Calu3 (cell line): ENCODE measurements around the gene LIPT2. TPM values are rescaled to one million over a fixed set of nuclear protein-coding genes. Genes with fewer than 3 reads are reported as not detected.

ENCODE experiments used
- BruUV-seq: library from RNA; stranded (reverse); fragments of 400-500 nt; replicated peaks from 2 replicates; lab custom pipeline; 2021; lab: Mats Ljungman, UMichigan
- CTCF ChIA-PET: fragments of 300-600 bp; sonication (Branson Sonifier 250); formaldehyde crosslinking; loops from one replicate; lab custom pipeline; 2022; ENCODE audit warnings: antibody characterized with exemption; lab: Charles Lee
- DNase-seq: peaks from one replicate; pipeline ENCODE4 v3.0.0; 2022
- H3K27ac Mint-ChIP-seq: one replicate; pipeline ENCODE4 v1.8.0; 2022; ENCODE audit warnings: mixed read lengths; ENCODE audit not compliant: unreplicated experiment
- H3K27me3 Mint-ChIP-seq: one replicate; pipeline ENCODE4 v1.8.0; 2022; ENCODE audit warnings: mixed read lengths; ENCODE audit not compliant: unreplicated experiment
- H3K36me3 Mint-ChIP-seq: one replicate; pipeline ENCODE4 v1.8.0; 2022; ENCODE audit warnings: mild to moderate bottlenecking, moderate library complexity, mixed read lengths; ENCODE audit not compliant: insufficient read depth, unreplicated experiment
- H3K4me1 Mint-ChIP-seq: one replicate; pipeline ENCODE4 v1.8.0; 2022; ENCODE audit warnings: mild to moderate bottlenecking, low read depth, mixed read lengths; ENCODE audit not compliant: unreplicated experiment
- H3K4me3 Mint-ChIP-seq: one replicate; pipeline ENCODE4 v1.8.0; 2022; ENCODE audit warnings: mild to moderate bottlenecking, low read depth, moderate library complexity, mixed read lengths; ENCODE audit not compliant: unreplicated experiment
- H3K9me3 Mint-ChIP-seq: one replicate; pipeline ENCODE4 v1.8.0; 2022; ENCODE audit warnings: low read depth, mixed read lengths; ENCODE audit not compliant: unreplicated experiment
- intact Hi-C: fragments of 100-400 bp; cut with micrococcal nuclease; formaldehyde crosslinking; loops from one replicate; pipeline ENCODE4 v1.10.0; 2022; ENCODE audit not compliant: unreplicated experiment
- total RNA-seq: library from RNA; stranded (reverse); gene quantifications from 2 replicates; pipeline ENCODE4 v1.2.3, GENCODE V29; 2022
- TF ChIP-seq, protein P1 (sequence below): fragments of 200-600 bp; IDR thresholded peaks from one replicate; pipeline ENCODE4 v1.8.0; 2022; ENCODE audit warnings: antibody characterized with exemption; ENCODE audit not compliant: unreplicated experiment

LIPT2 gene
- total RNA-seq, 1 experiment from 2014 or later: 10.9 TPM

DNA sequence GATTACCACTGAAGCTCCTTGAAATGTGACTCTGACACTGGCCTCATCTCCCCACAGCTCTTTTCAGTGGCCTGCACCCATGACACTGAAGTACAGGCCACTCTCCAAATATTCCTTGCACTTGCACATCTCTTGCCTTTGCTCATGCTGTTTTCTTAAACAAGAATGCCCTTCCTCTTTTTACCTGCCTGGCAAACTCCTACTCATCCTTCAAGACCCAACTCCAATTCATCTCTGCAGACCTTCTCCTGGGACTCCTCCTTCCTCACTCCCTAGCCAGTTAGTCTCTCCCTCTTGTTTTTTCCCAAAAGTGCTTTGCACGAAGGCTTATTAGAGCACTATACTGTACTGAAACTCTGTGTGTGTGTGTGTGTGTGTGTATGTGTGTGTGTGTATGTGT is 28.8 kb downstream of the LIPT2 start:
- intact Hi-C loops: no loop called here
- H3K4me3 Mint-ChIP-seq: no peak overlapping the region
- H3K27ac Mint-ChIP-seq: no peak overlapping the region
- TF ChIP-seq, protein P1, sequence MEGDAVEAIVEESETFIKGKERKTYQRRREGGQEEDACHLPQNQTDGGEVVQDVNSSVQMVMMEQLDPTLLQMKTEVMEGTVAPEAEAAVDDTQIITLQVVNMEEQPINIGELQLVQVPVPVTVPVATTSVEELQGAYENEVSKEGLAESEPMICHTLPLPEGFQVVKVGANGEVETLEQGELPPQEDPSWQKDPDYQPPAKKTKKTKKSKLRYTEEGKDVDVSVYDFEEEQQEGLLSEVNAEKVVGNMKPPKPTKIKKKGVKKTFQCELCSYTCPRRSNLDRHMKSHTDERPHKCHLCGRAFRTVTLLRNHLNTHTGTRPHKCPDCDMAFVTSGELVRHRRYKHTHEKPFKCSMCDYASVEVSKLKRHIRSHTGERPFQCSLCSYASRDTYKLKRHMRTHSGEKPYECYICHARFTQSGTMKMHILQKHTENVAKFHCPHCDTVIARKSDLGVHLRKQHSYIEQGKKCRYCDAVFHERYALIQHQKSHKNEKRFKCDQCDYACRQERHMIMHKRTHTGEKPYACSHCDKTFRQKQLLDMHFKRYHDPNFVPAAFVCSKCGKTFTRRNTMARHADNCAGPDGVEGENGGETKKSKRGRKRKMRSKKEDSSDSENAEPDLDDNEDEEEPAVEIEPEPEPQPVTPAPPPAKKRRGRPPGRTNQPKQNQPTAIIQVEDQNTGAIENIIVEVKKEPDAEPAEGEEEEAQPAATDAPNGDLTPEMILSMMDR: no peak
- no peak for DNase-seq
- no peaks in the 10 kb centered on the region for H3K36me3 Mint-ChIP-seq
- CTCF ChIA-PET: interaction anchor here (0.9 kb wide), 1 partner anchor 22 kb away, joined by 3 read pairs; no protein-coding TSS in a partner anchor
- H3K4me1 Mint-ChIP-seq: peaks cover 22% of the 10 kb centered on the region
- BruUV-seq: no TSS peak
- no peaks in the 10 kb centered on the region for H3K9me3 Mint-ChIP-seq
- H3K27me3 Mint-ChIP-seq: peaks cover 15% of the 10 kb centered on the region

DNA sequence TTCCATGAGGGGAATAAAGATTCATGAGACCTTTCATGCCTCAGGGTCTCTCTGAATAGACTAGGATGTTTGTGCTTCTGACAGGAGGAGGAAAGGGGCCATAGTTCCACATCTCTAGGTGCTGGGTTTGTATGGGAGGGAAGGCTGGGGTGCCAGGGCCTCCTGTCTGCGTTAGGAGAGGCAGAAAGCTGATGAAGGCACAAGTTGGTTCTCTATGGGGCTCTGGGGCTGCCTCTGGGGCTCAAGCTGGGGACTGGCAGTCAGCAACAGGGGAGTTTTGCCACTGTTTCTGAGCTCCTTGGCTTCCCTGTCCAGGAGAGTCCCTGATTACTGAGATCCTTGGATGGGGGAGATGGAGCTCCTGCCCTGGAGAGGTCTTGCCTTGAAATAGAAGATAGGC is 30.3 kb downstream of the LIPT2 start:
- Mint-ChIP-seq H3K4me3 (no peak overlapping the region), H3K4me1 (peaks cover 22% of the 10 kb centered on the region), H3K27me3 (peaks cover 15% of the 10 kb centered on the region), H3K36me3 (no peaks in the 10 kb centered on the region), H3K9me3 (no peaks in the 10 kb centered on the region), H3K27ac (no peak overlapping the region)
- CTCF ChIA-PET: interaction anchor here (1.0 to 1.3 kb wide), 2 partner anchors 17 to 107 kb away, joined by 3 to 4 read pairs; no protein-coding TSS in a partner anchor
- intact Hi-C loops: no loop called here
- TF ChIP-seq, protein P1: no peak
- DNase-seq: no peak
- no TSS peak for BruUV-seq

DNA sequence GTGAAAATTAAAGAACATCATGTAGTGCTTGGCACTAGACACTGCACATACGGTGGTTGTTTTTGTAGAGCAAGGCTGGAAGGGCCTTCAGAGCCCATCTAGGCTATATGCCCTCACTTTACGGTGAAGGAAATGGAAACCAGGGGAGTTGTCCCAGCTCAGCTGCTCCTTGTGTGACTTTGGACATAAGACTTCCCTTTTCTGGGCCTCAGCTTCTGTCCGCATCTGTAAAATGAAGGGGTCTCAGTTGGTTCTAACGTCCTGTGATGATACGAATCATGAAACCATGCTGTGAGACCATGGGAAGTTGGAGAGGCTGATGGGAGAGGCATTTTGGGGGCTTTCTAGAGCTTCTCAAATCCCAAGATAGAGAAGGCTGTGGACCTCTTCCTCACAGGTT is 30.9 kb downstream of the LIPT2 start:
- H3K36me3 Mint-ChIP-seq: no peaks in the 10 kb centered on the region
- CTCF ChIA-PET: interaction anchor here (1.0 to 1.3 kb wide), 2 partner anchors 17 to 108 kb away, joined by 3 to 4 read pairs; no protein-coding TSS in a partner anchor
- H3K9me3 Mint-ChIP-seq: no peaks in the 10 kb centered on the region
- H3K4me3 Mint-ChIP-seq: no peak overlapping the region
- DNase-seq: no peak
- no TSS peak for BruUV-seq
- intact Hi-C loops: no loop called here
- no peak overlapping the region for H3K27ac Mint-ChIP-seq
- TF ChIP-seq, protein P1: no peak
- peaks cover 22% of the 10 kb centered on the region for H3K4me1 Mint-ChIP-seq
- H3K27me3 Mint-ChIP-seq: peaks cover 15% of the 10 kb centered on the region

DNA sequence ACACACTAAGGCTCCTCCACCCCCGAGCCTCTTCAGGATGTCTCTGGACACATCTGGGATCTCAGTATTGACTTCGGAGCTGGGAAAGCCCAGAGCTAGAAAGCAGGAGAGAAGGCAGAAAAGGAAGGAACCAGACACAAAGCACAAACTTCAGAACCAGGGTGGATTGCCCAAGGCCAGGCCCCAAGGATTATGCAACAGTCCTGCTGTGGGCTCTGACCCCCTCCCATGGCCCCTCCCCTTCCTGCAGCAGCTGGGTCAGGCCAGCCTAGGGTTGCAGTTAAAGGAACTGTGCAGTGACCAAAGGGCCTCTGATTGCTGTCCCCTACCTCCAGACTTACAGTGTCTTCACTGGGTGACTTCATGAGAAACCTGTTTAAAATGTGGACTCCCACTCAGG is 31.5 kb downstream of the LIPT2 start:
- peak; percentile 24 for DNase-seq
- Mint-ChIP-seq H3K27ac (no peak overlapping the region), H3K27me3 (peaks cover 15% of the 10 kb centered on the region), H3K9me3 (no peaks in the 10 kb centered on the region), H3K4me3 (no peak overlapping the region), H3K36me3 (no peaks in the 10 kb centered on the region), H3K4me1 (peaks cover 22% of the 10 kb centered on the region)
- intact Hi-C loops: no loop called here
- TF ChIP-seq, protein P1: no peak
- no TSS peak for BruUV-seq
- CTCF ChIA-PET: interaction anchor here (0.9 to 1.3 kb wide), 2 partner anchors 9 to 109 kb away, joined by 3 to 4 read pairs; no protein-coding TSS in a partner anchor
